GM21529 (cell line): Measurements from ENCODE around the gene ATP9A.
"Not testable (repeated sequence)": the region's sequence is repeated elsewhere in the genome, so short reads cannot be mapped to it uniquely, and the experiment has no call there.

ENCODE experiments used
- ATAC-seq: cut with Tn5 transposase; IDR thresholded peaks from one replicate; pipeline ENCODE4 v1.9.1; 2021; ENCODE audit not compliant: unreplicated experiment

ATP9A gene

DNA sequence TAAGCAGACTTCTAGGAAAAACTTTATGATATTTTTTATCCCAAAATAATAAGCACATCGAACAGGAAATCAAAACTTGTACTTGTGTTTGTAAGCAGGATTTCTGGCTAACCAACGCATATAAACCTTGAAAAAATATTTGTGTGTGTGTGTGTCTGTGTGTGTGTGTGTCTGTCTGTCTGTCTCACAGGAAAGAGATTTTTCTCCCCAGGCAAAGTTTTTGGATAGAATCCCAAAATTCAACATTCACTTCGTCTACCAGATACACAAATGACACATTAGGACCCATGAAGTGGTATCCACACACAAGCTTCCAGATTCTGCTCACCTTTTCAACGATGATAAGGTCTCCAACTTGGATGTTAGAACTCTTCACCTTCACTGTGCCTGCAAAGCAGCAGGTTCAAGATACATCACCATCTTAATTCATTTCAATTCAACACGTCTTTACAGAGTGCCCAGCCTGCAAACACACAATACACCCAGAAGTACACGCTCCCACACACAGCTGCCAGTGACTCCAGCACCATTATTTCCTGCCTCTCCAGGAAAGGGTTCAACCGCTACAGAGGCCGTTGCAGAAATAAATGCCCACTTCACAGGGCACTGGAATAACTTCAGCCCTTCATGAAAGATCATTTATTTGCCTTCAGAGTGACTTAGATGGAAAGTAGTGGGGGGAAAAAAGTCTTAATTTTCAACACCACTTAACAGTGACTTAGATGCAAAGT, 70.9 kb downstream of the ATP9A start:
- ATAC-seq = no peak

DNA sequence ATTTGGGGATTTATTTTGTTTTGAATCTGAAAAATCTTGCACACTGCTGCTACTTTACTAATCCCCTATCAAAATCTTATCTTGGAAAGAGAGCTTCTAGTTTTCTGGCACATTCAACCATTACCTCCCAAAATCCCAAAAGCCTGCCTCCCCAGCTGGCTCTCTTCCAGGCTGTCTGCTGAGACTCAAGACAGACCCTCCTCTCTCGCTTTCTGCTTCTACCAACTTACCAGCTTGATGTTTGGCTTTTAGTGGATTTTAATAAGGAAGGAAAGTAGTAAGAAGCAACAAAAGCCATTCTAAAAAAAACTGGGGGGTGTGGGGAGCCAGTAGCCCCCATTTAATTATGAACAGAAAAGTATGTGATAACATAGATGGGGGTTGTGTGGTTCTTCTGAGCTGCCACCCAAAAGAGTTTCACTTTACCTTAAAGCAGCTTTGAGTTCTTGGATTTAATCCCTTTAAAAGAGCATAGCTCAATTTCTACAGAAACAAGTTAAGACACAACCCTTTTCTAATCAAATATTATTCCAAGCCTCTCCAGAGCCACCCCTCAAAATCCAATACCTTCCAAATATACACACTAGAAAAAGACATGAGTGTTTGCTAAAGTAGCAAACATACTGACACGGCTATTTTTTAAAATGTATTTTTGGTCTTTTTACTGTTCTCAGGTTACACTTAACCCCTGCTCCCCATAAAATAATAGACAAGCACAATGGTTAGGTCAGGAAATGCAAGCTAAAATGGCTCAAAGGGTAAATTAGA, 71.7 kb downstream of the ATP9A start:
- ATAC-seq = no peak

DNA sequence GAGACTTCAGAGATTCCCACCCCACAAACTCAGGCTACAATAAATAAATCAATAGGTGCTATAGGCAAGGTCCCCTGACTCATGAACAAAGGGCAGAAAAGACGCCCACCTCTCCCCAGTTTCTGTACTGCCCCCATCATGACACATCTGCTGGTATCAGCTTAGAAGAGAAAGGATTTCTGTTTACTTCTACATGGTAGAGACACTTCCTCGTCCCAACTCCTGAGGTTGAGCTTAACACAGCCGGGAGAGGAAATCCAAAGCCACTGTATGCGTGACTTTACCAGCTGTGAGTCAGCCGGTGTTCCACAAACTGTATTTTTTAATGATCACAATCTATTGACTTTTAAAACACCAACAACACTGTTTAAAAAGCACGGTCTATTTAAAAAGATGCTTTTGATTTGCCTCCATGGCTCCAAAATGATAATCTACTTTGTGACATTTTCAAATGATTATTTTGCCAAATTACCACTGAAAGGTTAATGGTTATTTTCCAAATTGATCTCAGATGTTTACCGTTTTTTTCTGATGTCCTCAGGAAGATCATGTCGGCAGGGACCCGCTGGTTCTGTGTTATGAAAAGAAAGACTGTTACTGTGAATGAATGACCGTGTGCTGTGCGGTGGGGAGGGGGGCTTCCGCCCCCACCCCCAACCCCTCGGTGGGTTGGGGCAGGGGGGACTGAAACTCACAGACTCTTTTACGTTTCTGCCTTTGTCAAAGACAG, 72.5 kb downstream of the ATP9A start:
- ATAC-seq = no peak

DNA sequence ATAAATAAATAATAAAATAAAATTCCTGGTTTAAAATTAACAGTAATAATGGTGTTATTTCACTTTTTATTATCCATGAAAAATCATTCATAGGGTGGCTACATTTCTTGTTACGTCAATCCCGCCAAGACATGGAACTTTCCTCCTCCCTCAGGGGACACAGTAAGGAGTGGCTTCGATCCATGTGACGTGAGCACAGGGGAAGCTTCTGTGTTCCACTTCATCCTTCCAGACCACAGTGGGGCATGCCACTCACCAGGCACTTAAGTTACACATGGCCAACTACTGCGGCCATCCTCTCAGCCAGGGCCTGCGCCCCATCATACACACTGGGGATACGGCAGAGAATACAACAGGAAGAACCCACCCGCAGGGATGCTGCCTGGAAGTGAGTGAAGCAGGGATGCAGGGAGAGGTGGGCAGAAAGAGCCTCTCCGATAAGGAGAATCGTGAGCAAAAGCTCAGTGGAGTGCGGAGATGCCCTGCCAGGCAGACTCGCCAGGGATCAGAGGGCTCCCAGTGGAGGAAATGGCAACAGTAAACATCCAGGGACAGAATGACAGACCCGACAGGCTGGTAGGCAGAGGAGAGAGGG, 75.3 kb downstream of the ATP9A start:
- no peak for ATAC-seq

DNA sequence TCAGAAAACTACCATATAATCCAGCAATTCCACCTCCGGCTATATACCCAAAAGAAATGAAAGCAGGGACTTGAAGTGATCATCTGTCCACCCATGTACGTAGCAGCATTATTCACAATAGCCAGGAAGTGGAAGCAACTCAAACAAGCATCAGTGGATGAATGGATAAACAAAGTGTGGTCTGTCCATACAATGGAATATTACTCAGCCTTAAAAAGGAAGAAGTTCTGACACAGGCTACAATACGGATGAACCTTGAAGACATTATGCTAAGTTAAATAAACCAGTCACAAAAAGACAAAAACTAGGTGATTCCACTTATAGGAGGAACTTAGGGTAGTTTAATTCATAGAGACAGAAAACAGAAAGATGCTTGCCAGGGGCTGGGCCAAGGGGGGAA, 76.5 kb downstream of the ATP9A start:
- ATAC-seq = no peak

DNA sequence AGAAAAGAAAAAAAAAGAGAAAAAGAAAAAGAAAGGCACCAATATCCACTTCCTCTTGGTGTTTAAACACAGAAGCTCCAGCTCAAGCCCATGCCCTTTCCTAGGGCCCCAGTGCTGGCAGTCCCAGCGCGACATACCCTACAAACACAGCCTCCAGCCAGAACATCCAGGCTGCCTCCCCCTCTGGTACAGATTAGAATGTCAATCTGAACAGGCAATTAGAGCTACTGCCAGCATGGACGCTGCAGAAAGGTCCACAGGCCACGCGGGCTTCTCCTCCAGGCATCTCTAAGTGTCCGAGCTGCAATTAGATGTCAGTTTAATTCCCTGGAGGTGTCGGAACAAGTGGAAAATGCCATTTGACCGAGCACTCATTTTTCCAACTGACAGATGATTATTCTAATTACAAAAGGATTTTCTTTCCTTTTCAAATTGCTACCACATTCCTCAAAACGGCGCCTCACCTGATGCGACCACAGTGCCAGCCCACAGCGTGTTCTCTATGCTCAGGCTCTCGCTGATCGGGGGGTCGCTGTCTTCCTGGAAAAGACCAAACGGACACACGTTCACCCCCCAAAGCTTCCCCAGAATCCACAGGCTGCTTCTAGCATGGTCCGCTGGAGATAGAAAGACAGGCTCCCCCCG, 79.5 kb downstream of the ATP9A start:
- ATAC-seq = no peak

DNA sequence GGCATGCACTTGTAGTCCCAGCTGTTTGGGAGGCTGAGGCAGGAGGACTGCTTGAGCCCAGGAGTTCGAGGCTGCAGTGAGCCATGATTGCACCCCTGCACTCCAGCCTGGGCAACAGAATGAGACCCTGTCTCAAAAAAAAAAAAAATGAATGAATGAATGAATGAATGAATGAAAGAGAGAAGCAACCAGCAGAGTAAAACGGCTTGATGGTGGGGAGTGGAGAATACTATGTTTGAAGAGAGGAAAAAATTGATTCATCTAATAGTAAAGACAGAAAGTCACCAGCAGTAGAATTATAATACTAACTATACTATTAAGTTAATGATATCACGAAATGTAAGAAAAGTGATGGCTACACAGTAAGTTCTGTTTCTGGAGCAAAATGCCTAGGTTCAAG, 80.6 kb downstream of the ATP9A start:
- no peak for ATAC-seq

DNA sequence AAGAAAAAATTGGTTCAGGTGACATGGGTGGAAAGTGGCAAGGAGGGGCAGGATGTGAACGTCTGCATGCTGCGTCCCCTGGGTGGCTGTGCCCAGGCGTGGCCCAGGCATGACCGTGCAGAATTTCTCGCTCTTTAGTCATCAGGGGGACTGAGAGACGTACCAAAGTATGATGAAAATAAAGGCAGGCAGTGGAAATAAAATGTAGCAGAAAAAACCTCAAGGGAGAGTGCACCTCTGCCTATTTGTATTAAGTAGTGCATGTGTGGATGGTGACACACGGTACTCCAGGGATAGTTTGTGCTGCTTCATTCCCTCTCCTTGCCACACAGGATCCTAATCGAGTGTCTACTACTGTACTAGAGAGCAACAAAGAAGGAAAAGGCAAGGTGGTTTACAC, 81.1 kb downstream of the ATP9A start:
- no peak for ATAC-seq

DNA sequence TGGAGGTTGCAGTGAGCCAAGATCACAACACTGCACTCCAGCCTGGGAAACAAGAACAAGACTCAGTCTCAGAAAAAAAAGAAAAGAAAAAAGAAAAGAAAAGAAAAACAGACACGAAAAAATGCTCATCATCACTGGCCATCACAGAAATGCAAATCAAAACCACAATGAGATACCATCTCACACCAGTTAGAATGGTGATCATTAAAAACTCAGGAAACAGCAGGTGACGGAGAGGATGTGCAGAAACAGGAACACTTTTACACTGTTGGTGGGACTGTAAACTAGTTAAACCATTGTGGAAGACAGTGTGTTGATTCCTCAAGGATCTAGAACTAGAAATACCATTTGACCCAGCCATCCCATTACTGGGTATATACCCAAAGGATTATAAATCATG, 82.7 kb downstream of the ATP9A start:
- not testable (repeated sequence) for ATAC-seq

DNA sequence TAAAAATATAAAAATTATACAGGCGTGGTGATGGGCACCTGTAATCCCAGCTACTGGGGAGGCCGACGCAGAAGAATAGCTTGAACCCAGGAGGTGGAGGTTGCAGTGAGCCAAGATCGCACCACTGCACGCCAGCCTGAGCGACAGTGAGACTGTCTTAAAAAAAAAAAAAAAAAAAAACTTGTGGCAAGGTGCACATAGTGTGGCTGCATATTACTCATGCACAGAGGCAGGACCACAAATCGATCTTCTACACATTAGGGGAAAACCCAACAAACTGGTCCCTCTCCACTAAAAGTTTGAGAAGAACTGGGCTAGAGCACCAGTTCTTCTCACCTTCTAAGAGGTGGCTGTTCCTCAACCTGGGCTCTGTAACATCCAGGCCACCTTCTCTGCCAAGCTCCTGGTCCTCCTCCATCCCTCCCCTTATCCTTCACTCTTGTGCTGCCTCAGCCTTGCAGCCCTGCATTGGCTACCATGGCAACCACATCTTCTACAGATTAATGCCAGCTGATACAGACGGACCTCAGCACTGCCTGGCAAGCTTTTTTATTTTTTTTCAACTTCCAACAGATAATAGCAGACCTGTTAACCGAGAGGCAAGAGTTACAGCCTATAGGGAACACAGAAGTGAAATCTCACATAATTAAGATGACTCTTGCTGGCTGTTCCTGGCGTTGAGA, 88.0 kb downstream of the ATP9A start:
- ATAC-seq = no peak

DNA sequence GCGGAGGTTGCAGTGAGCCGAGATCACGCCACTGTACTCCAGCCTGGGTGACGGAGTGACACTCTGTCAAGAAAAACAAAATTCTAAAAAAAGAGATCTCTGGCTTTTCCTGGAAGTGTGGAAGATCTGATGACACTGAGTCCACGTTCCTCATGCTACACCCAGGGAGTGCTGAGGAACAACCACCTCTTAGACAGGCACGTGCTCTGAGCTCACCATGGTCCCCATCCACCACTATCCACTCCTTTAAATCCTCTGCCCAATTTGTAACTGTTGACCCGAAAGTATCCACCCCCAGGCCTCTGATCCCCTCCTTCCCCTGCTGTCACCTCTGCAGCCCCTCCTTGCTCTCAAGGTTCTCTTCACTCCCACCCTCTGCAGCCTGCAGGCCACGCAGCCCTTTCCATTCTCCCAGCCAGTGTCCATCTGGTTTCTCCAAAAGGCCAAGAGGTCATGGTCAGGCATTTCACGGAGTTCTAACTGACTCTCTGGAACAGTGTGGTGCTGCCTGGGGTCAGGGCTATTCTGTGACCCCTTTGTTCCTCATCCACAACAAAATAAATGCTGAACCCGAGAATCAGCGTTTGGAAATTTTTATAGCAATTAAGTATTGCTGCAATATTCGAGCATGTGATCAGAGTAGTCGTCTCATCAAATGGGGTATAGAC, 88.8 kb downstream of the ATP9A start:
- ATAC-seq = no peak

DNA sequence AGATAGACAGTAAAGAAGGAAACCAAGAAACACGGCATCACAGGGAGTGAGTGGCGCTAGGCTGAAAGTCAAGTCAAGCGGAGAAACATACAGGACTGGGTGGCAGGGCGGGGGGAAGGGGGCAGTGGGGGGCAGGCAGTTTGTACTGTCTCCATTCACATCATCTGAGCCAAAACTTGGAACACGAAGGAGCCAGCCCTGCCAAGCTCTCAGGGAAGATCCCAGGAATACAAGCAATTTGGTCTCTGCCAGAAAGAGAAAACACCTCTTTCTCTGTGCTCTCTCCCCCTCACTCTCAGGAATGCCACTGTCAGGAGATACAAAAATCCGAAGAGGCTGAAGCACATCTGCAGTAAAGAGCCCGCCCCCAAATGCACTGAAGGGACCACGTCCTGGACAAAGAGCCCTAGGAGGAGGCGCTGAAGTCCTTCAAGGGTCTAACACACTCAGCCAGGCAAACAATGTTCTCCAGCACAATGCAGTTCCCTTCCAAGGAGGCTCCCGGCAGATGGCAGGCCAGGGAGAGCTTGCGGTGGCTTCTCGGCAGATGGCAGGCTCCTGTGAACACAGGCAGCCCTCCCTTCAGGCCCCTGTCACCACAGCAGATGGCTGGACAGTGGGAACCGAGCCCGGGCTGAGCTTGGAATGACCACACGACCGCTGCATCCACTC, 90.0 kb downstream of the ATP9A start:
- no peak for ATAC-seq

DNA sequence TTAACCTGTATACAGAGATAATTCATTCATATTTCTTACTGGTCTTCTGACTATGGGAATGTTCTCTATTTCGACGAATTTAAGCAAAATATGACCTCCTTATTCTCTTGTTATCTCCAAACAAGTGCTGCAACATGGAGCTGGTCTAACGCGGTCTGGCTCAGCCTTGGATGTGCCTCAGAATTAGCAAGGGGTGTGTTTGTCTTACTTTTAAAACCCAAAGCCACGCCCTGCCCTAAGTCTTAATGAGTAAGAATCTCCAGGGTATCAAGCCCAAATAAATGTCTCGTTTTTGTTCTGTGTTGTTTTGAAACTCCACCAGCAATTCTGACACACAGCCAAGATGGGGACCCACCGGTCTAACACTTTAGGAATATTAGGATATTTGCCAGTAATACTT, 99.2 kb downstream of the ATP9A start:
- no peak for ATAC-seq

DNA sequence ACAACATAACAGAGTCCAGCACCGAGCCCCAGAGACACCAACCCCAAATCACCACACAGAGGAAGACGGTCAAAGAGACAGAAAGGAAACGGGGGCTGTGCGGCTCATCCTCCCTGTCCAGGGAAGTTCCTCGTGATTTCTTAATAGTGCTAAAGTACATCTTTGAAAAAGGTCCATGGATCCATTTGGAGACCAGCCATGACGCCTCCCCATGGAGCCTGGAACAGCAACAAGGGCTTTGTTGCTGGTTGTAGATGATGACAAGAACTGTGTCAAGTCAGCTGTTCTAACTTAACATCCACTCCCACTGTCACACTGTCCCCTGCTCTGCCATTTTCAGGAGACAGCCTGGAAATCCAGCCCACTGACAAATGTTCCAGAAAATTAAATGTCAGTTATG, 99.7 kb downstream of the ATP9A start:
- ATAC-seq = no peak

DNA sequence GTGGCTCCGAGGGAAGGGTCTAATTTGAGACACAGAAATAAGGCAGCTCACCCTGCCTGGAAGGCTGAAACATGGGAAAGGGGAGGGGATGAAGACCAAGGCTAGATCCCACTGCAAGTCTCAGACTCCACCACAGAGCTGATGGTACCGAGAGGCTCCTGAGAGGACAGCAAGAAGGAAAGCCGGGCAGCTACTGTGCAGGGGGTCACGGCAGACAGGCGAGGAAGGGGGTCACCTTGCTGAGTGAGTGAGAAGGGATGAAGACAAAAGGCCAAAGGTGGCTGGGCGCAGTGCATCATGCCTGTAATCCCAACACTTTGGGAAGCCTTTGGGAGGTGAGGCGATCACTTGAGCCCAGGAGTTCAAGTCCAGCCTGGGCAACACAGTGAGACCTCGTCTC, 100.7 kb downstream of the ATP9A start:
- no peak for ATAC-seq

DNA sequence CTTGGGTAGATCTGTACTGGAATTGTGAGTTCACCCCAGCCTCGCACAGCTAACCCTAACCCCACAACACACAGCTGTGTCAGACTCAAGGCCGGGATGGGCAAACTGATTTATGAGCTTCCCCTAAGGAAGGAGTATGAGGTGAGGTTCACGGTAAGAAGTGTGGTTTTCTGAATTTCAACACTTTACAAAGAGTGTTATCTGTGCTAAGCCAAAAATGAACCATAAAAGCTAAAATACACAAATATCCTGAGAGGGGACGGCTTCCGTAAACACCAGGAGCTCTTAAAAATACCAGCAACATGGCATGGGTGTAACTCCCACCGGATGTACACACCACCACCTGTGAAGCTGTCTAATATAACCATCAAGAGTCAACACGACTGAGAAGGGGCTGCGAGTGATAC, 101.2 kb downstream of the ATP9A start:
- no peak for ATAC-seq

DNA sequence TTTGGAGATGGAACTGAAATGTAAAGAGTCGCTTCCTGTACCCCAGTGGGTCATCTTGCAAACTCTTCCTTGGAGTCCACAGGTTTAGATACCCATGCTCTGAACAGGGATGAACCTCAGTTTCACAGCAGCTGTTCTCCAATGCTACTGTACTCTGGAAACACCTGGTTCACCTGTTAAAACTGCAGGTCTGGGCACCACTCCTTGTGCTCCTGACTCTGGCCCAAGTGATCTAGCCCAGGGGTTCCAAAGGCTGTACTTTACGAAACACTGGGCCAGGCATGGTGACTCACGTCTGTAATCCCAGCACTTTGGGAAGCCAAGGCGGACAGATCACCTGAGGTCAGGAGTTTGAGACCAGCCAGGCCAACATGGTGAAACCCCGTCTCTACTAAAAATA, 102.1 kb downstream of the ATP9A start:
- no peak for ATAC-seq

DNA sequence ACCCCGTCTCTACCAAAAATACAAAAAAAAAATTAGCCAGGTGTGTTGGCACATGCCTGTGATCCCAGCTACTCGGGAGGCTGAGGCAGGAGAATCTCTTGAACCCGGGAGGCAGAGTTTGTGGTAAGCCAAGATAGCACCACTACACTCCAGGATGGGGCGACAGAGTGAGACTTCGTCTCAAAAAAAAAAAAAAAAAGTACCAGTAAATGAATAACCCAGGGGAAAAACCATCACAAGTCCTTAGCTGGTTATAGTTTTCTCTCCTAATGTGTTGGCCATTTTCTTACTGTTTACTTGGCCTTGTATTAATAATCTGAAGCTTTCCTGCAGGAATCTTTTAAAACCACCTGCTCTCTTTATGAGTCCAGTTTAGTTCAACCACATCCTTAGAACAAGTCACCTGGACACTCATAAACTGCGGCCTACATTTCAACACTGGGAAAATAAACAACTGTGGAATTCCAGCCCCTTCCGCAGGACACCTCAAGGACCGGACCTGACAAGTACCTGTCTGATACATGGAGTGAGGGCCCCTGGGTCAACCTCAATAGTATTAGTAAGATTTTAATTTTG, 102.6 kb downstream of the ATP9A start:
- ATAC-seq = no peak

DNA sequence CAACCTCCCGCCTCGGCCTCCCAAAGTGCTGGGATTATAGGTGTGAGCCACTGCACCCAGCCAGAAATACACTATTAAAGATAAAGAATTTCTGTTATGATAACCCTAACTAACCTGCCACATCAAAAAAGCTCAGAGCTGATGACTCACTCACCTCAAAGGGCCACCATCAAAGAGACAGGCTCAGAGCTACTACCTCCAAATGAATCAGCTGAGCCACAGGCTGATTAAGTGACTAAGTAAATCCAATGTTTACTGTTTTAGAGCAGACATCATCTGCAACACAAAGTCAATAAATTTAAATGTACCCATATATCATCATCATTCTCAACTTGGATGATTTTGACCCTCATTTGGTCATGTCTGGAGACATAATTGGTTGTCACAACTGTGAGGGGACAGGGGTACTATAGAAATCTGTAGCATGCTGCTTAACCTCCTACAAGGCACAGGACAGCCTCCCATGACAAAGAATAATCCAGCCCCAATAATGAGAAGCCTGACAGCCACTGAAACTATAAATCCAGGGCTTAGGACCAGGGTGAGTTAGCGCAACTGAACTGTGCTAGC, 106.5 kb downstream of the ATP9A start:
- ATAC-seq = peak; percentile 41
